HEK293 (cell line): Measurements from ENCODE around the gene GANAB.

Experiments used
- CTCF ChIA-PET: fragments of 350-600 bp; formaldehyde crosslinking; extraction: SDS; loops from one replicate; lab custom pipeline; 2021; ENCODE audit warnings: antibody characterized with exemption; lab: Yijun Ruan, JAX
- POLR2A ChIA-PET: fragments of 300-600 bp; formaldehyde crosslinking; extraction: SDS; loops from one replicate; lab custom pipeline; 2020; ENCODE audit warnings: antibody characterized with exemption, inconsistent platforms; lab: Yijun Ruan, JAX
- H3K27ac ChIP-seq: fragments of 200-500 bp; sonication (Bioruptor generic); 2 replicates; pipeline ENCODE4 v1.5.1; 2014; ENCODE audit warnings: low read depth, low read length, control low read depth, inconsistent platforms; ENCODE audit errors: extremely low read depth
- H3K36me3 ChIP-seq, 2 experiments: fragments of 200-500 bp in 1 of 2; sonication (Bioruptor generic) in 1 of 2; 1 replicate in 1 of 2; 2 replicates in 1 of 2; pipeline ENCODE4 v1.5.1; 2014 to 2017; ENCODE audit warnings: inconsistent platforms in 2 of 2, low read length in 2 of 2; ENCODE audit not compliant: control insufficient read depth in 2 of 2, insufficient read depth in 1 of 2
- H3K4me1 ChIP-seq: fragments of 200-500 bp; sonication (Bioruptor generic); 2 replicates; pipeline ENCODE4 v1.5.1; 2014; ENCODE audit warnings: mild to moderate bottlenecking, low read length, inconsistent platforms; ENCODE audit not compliant: control insufficient read depth, insufficient read depth
- H3K4me3 ChIP-seq: 2 replicates; pipeline ENCODE4 v1.5.1; 2011; ENCODE audit warnings: low read depth, mild to moderate bottlenecking, control low read depth, low read length, moderate library complexity
- H3K9me3 ChIP-seq: fragments of 200-500 bp; sonication (Bioruptor generic); 2 replicates; pipeline ENCODE4 v1.5.1; 2014; ENCODE audit warnings: low read depth, low read length, inconsistent platforms; ENCODE audit not compliant: control insufficient read depth, insufficient read depth
- BCL11A ChIP-seq: fragments of 450-650 bp; formaldehyde crosslinking; IDR thresholded peaks from 2 replicates; pipeline ENCODE4 v1.5.1; 2016; ENCODE audit warnings: low read depth, missing biosample characterization, missing genetic modification characterization
- FEZF1 ChIP-seq: fragments of 450-650 bp; formaldehyde crosslinking; IDR thresholded peaks from 2 replicates; pipeline ENCODE4 v1.5.1; 2016; ENCODE audit warnings: missing biosample characterization, missing genetic modification characterization
- KLF10 ChIP-seq: fragments of 450-650 bp; IDR thresholded peaks from 2 replicates; pipeline ENCODE4 v1.5.1; 2018; ENCODE audit warnings: missing biosample characterization, mild to moderate bottlenecking, missing genetic modification characterization
- PRDM10 ChIP-seq: fragments of 450-650 bp; formaldehyde crosslinking; IDR thresholded peaks from 2 replicates; pipeline ENCODE4 v1.5.1; 2016; ENCODE audit warnings: missing biosample characterization, missing genetic modification characterization
- SCRT2 ChIP-seq: fragments of 450-650 bp; formaldehyde crosslinking; IDR thresholded peaks from 2 replicates; pipeline ENCODE4 v1.5.1; 2016; ENCODE audit warnings: missing biosample characterization, missing genetic modification characterization
- ZBTB26 ChIP-seq: fragments of 450-650 bp; formaldehyde crosslinking; optimal IDR thresholded peaks from 2 replicates; pipeline ENCODE3; 2016; ENCODE audit warnings: missing biosample characterization, mild to moderate bottlenecking, missing genetic modification characterization
- ZBTB7A ChIP-seq: fragments of 450-650 bp; formaldehyde crosslinking; IDR thresholded peaks from 2 replicates; pipeline ENCODE4 v1.5.1; 2016; ENCODE audit warnings: low read depth, missing biosample characterization, missing genetic modification characterization
- ZFP69B ChIP-seq: fragments of 450-650 bp; formaldehyde crosslinking; IDR thresholded peaks from 2 replicates; pipeline ENCODE4 v1.5.1; 2016; ENCODE audit warnings: missing biosample characterization, missing genetic modification characterization
- ZNF10 ChIP-seq: fragments of 450-650 bp; formaldehyde crosslinking; IDR thresholded peaks from 2 replicates; pipeline ENCODE4 v1.5.1; 2017; ENCODE audit warnings: missing biosample characterization, missing genetic modification characterization
- ZNF292 ChIP-seq: fragments of 450-650 bp; formaldehyde crosslinking; IDR thresholded peaks from 2 replicates; pipeline ENCODE4 v1.5.1; 2016; ENCODE audit warnings: low read depth, missing biosample characterization, missing genetic modification characterization, borderline replicate concordance
- ZNF324 ChIP-seq: fragments of 450-650 bp; formaldehyde crosslinking; IDR thresholded peaks from 2 replicates; pipeline ENCODE4 v1.5.1; 2016; ENCODE audit warnings: missing biosample characterization, missing genetic modification characterization
- ZNF366 ChIP-seq: fragments of 450-650 bp; formaldehyde crosslinking; conservative IDR thresholded peaks from 2 replicates; pipeline ENCODE4 v1.5.1; 2016; ENCODE audit warnings: missing biosample characterization, missing genetic modification characterization
- ZNF585B ChIP-seq: fragments of 450-650 bp; formaldehyde crosslinking; IDR thresholded peaks from 2 replicates; pipeline ENCODE4 v1.5.1; 2016; ENCODE audit warnings: missing biosample characterization, missing genetic modification characterization
- ZNF600 ChIP-seq: fragments of 450-650 bp; formaldehyde crosslinking; IDR thresholded peaks from 2 replicates; pipeline ENCODE4 v1.5.1; 2016; ENCODE audit warnings: missing biosample characterization, missing genetic modification characterization
- ZNF654 ChIP-seq: fragments of 450-650 bp; formaldehyde crosslinking; IDR thresholded peaks from 2 replicates; pipeline ENCODE4 v1.5.1; 2016; ENCODE audit warnings: low read depth, missing biosample characterization, missing genetic modification characterization
- ZNF768 ChIP-seq: fragments of 450-650 bp; formaldehyde crosslinking; IDR thresholded peaks from 2 replicates; pipeline ENCODE4 v1.5.1; 2018; ENCODE audit warnings: missing biosample characterization, mild to moderate bottlenecking, missing genetic modification characterization
- ZNF791 ChIP-seq: fragments of 450-650 bp; formaldehyde crosslinking; IDR thresholded peaks from 2 replicates; pipeline ENCODE4 v1.5.1; 2016; ENCODE audit warnings: missing biosample characterization, missing genetic modification characterization
- ZXDB ChIP-seq: fragments of 450-650 bp; formaldehyde crosslinking; IDR thresholded peaks from 2 replicates; pipeline ENCODE4 v1.5.1; 2016; ENCODE audit warnings: missing biosample characterization, missing genetic modification characterization
- TF ChIP-seq, protein P1 (sequence below): fragments of 450-650 bp; formaldehyde crosslinking; IDR thresholded peaks from 2 replicates; pipeline ENCODE4 v1.5.1; 2016; ENCODE audit warnings: missing biosample characterization, missing genetic modification characterization
- TF ChIP-seq, protein P2 (sequence below): fragments of 450-650 bp; formaldehyde crosslinking; IDR thresholded peaks from 2 replicates; pipeline ENCODE4 v1.5.1; 2016; ENCODE audit warnings: missing biosample characterization, missing genetic modification characterization
- TF ChIP-seq, protein P3 (sequence below): fragments of 450-650 bp; formaldehyde crosslinking; conservative IDR thresholded peaks from 2 replicates; pipeline ENCODE4 v1.5.1; 2016; ENCODE audit warnings: low read depth, missing biosample characterization, missing genetic modification characterization
- TF ChIP-seq, protein P4 (sequence below): fragments of 450-650 bp; formaldehyde crosslinking; IDR thresholded peaks from 2 replicates; pipeline ENCODE4 v1.5.1; 2016; ENCODE audit warnings: missing biosample characterization, missing genetic modification characterization

The GANAB gene

GRCh38 chr11:62621567-62622470, 24.6 kb downstream of the GANAB start, which contains the start of gene B3GAT3:
Gene B3GAT3 (minus strand): TSS chr11:62621986. CDS start chr11:62621947, 39 bp downstream.
- CTCF ChIA-PET = interaction anchor here (0.6 to 2.5 kb wide), 7 partner anchors 11 to 249 kb away, joined by 3 to 18 read pairs (median 3); no protein-coding TSS in a partner anchor
- no peaks in the 10 kb centered on the region for H3K4me1 ChIP-seq
- H3K36me3 ChIP-seq = peaks cover 4 to 36% of the 10 kb centered on the region in 2 experiments
- no peaks in the 10 kb centered on the region for H3K9me3 ChIP-seq
- H3K27ac ChIP-seq = peak within 1 kb of the TSS; percentile 80
- POLR2A ChIA-PET = interaction anchor here (0.6 to 6.0 kb wide), 28 partner anchors 9 to 234 kb away, joined by 3 to 109 read pairs (median 5); partner anchors contain the start of genes C11orf98, CSKMT, EEF1G and EML3
- peak within 1 kb of the TSS; percentile 71 for H3K4me3 ChIP-seq
- TF ChIP-seq ZBTB7A = peak; percentile 39; the same call in 1 of the 2 replicates
- TF ChIP-seq, protein P1, sequence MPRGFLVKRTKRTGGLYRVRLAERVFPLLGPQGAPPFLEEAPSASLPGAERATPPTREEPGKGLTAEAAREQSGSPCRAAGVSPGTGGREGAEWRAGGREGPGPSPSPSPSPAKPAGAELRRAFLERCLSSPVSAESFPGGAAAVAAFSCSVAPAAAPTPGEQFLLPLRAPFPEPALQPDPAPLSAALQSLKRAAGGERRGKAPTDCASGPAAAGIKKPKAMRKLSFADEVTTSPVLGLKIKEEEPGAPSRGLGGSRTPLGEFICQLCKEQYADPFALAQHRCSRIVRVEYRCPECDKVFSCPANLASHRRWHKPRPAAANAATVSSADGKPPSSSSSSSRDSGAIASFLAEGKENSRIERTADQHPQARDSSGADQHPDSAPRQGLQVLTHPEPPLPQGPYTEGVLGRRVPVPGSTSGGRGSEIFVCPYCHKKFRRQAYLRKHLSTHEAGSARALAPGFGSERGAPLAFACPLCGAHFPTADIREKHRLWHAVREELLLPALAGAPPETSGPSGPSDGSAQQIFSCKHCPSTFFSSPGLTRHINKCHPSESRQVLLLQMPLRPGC = 0 out of 2 replicates have a peak, but pooled peaks have one; percentile 37
- peak; percentile 32; the same call in 1 of the 2 replicates for TF ChIP-seq PRDM10 (tag by site-specific recombination)
- peak; percentile 92 for TF ChIP-seq KLF10 (tag by site-specific recombination)
- TF ChIP-seq ZNF768 (tag by site-specific recombination) = no peak
- no peak for TF ChIP-seq ZNF791 (tag by site-specific recombination)
- peak; percentile 9; the same call in 1 of the 2 replicates for TF ChIP-seq FEZF1 (tag by site-specific recombination)
- peak; percentile 57 for TF ChIP-seq ZXDB (tag by site-specific recombination)
- TF ChIP-seq ZFP69B = 0 out of 2 replicates have a peak, but pooled peaks have one; percentile 28
- peak; percentile 30 for TF ChIP-seq ZNF366
- TF ChIP-seq ZNF585B (tag by site-specific recombination) = no peak
- peak; percentile 89 for TF ChIP-seq BCL11A (tag by site-specific recombination)
- TF ChIP-seq ZNF324 (tag by site-specific recombination) = 0 out of 2 replicates have a peak, but pooled peaks have one; percentile 47
- TF ChIP-seq ZNF654 = no peak
- TF ChIP-seq ZNF292 (tag by site-specific recombination) = no peak
- TF ChIP-seq SCRT2 (tag by site-specific recombination) = no peak
- TF ChIP-seq ZBTB26 (tag by site-specific recombination) = peak; percentile 87
- TF ChIP-seq, protein P2, sequence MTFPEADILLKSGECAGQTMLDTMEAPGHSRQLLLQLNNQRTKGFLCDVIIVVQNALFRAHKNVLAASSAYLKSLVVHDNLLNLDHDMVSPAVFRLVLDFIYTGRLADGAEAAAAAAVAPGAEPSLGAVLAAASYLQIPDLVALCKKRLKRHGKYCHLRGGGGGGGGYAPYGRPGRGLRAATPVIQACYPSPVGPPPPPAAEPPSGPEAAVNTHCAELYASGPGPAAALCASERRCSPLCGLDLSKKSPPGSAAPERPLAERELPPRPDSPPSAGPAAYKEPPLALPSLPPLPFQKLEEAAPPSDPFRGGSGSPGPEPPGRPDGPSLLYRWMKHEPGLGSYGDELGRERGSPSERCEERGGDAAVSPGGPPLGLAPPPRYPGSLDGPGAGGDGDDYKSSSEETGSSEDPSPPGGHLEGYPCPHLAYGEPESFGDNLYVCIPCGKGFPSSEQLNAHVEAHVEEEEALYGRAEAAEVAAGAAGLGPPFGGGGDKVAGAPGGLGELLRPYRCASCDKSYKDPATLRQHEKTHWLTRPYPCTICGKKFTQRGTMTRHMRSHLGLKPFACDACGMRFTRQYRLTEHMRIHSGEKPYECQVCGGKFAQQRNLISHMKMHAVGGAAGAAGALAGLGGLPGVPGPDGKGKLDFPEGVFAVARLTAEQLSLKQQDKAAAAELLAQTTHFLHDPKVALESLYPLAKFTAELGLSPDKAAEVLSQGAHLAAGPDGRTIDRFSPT (tag by site-specific recombination) = peak; percentile 98
- TF ChIP-seq ZNF600 (tag by site-specific recombination) = peak; percentile 68
- TF ChIP-seq, protein P3, sequence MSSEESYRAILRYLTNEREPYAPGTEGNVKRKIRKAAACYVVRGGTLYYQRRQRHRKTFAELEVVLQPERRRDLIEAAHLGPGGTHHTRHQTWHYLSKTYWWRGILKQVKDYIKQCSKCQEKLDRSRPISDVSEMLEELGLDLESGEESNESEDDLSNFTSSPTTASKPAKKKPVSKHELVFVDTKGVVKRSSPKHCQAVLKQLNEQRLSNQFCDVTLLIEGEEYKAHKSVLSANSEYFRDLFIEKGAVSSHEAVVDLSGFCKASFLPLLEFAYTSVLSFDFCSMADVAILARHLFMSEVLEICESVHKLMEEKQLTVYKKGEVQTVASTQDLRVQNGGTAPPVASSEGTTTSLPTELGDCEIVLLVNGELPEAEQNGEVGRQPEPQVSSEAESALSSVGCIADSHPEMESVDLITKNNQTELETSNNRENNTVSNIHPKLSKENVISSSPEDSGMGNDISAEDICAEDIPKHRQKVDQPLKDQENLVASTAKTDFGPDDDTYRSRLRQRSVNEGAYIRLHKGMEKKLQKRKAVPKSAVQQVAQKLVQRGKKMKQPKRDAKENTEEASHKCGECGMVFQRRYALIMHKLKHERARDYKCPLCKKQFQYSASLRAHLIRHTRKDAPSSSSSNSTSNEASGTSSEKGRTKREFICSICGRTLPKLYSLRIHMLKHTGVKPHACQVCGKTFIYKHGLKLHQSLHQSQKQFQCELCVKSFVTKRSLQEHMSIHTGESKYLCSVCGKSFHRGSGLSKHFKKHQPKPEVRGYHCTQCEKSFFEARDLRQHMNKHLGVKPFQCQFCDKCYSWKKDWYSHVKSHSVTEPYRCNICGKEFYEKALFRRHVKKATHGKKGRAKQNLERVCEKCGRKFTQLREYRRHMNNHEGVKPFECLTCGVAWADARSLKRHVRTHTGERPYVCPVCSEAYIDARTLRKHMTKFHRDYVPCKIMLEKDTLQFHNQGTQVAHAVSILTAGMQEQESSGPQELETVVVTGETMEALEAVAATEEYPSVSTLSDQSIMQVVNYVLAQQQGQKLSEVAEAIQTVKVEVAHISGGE (tag by site-specific recombination) = peak; percentile 97
- TF ChIP-seq, protein P4, sequence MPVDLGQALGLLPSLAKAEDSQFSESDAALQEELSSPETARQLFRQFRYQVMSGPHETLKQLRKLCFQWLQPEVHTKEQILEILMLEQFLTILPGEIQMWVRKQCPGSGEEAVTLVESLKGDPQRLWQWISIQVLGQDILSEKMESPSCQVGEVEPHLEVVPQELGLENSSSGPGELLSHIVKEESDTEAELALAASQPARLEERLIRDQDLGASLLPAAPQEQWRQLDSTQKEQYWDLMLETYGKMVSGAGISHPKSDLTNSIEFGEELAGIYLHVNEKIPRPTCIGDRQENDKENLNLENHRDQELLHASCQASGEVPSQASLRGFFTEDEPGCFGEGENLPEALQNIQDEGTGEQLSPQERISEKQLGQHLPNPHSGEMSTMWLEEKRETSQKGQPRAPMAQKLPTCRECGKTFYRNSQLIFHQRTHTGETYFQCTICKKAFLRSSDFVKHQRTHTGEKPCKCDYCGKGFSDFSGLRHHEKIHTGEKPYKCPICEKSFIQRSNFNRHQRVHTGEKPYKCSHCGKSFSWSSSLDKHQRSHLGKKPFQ = no peak
- peak; percentile 74 for TF ChIP-seq ZNF10 (tag by site-specific recombination)
